ENCODE data around the gene PTMS. TPM values are rescaled to one million over a fixed set of nuclear protein-coding genes. Genes with fewer than 3 reads are reported as not detected.

The PTMS gene
- total RNA-seq, 1 experiment from 2014 or later, result 422 TPM

DNA sequence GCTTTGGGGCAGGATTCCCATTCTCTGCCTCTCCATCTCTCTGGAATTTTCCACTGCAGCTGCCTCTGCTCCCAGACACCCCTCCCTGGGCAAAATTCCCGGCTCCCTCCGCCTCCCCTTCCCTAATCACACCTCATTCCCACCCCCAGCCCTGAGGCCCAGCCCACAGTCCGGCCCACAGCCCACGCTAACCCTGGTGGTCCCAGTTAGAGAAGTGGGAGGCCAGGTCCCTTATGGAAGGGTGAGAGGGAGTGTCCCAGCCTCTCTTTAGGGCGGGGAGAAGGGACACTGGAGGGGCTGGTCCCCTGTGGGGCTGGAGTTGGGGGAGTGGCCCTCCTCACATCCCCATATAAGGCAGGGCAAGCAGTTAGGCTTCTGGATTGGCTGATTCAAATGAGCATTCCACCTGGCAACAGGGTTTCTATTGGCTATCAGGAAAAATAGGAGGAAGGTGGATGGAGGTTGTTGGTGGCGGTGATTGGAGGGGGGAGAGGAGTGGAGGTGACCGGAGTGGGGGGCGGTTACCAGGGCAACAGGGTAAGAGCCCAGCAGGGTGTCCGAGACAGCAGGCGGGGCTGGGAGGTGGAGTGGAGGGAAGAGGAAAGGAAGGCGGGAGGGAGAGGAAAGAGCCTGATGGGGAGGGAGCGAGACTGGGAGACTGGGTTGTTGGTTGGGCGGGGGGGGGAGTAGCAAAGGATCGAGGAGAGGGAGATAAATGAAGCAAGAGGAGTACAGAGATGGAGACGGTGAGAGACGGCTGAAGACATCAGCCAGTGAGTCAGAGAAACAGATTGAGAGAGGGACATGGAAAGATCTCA is 1.9 kb upstream of the PTMS start:
- no peaks in the 10 kb centered on the region for H3K27me3 ChIP-seq (ENCODE audit: insufficient read depth, low read length)
- H2BK5ac ChIP-seq (ENCODE audit: insufficient read length, low read length), result no peak overlapping the region
- no peak overlapping the region for H2BK15ac ChIP-seq (ENCODE audit: low read depth, low read length)
- H3K56ac ChIP-seq (ENCODE audit: insufficient read length, low read depth, low read length), result no peak overlapping the region
- no peak overlapping the region for H4K5ac ChIP-seq (ENCODE audit: insufficient read length, low read depth, low read length)
- no peaks in the 10 kb centered on the region for H3K9me3 Mint-ChIP-seq
- no peak overlapping the region; the same call in 1 of the 2 replicates for H3K4ac ChIP-seq (ENCODE audit: low read depth, low read length)
- DNase-seq, result peak; percentile 100
- H3K79me1 ChIP-seq (ENCODE audit: insufficient read depth, low read depth, low read length, poor library complexity, severe bottlenecking), result no peaks in the 10 kb centered on the region
- H3K4me3 Mint-ChIP-seq, result peak overlapping the region; percentile 34 to 69
- no peak overlapping the region for H4K91ac ChIP-seq (ENCODE audit: insufficient read length, low read depth, low read length)
- H3T11ph ChIP-seq (ENCODE audit: low read length), result no peak overlapping the region
- H3K27ac Mint-ChIP-seq, result peak overlapping the region; percentile 88 to 93 (median 92)
- H3K9me3 ChIP-seq (ENCODE audit: control insufficient read depth, low read depth, low read length), result no peaks in the 10 kb centered on the region
- H4K20me1 ChIP-seq (ENCODE audit: control insufficient read depth, insufficient read depth, insufficient read length), result no peaks in the 10 kb centered on the region
- peak overlapping the region; percentile 41 for H2BK120ac ChIP-seq (ENCODE audit: low read depth, low read length, poor library complexity, severe bottlenecking)
- H2AK5ac ChIP-seq (ENCODE audit: insufficient read length, low read length), result no peak overlapping the region
- H2BK20ac ChIP-seq (ENCODE audit: low read depth, low read length, poor library complexity, severe bottlenecking), result no peak overlapping the region
- H3K23ac ChIP-seq (ENCODE audit: insufficient read length, low read depth, low read length), result no peak overlapping the region
- H3K18ac ChIP-seq (ENCODE audit: insufficient read length, low read depth, low read length), result peak overlapping the region; percentile 85
- no peak overlapping the region for H3K27ac ChIP-seq (ENCODE audit: insufficient read length, low read depth, low read length)
- peaks cover 11% of the 10 kb centered on the region; the same call in 1 of the 2 replicates for H3K79me2 ChIP-seq (ENCODE audit: insufficient read depth, low read length)
- no peak overlapping the region for H2BK12ac ChIP-seq (ENCODE audit: insufficient read length, low read depth, low read length)
- H2AFZ ChIP-seq (ENCODE audit: low read length), result no peak overlapping the region
- no CpG with 5 or more reads among the region's 16 CpGs for WGBS (ENCODE audit: extremely low coverage, insufficient read length, low lambda C conversion rate)
- peaks cover 13% of the 10 kb centered on the region for H3K4me1 ChIP-seq (ENCODE audit: insufficient read depth, low read length)
- H3K14ac ChIP-seq (ENCODE audit: insufficient read depth, low read length), result peak overlapping the region; percentile 77; the same call in 1 of the 2 replicates
- peaks cover 27% of the 10 kb centered on the region for H3K23me2 ChIP-seq (ENCODE audit: insufficient read length, low read depth, low read length, poor library complexity, severe bottlenecking)
- TF ChIP-seq, protein P1, sequence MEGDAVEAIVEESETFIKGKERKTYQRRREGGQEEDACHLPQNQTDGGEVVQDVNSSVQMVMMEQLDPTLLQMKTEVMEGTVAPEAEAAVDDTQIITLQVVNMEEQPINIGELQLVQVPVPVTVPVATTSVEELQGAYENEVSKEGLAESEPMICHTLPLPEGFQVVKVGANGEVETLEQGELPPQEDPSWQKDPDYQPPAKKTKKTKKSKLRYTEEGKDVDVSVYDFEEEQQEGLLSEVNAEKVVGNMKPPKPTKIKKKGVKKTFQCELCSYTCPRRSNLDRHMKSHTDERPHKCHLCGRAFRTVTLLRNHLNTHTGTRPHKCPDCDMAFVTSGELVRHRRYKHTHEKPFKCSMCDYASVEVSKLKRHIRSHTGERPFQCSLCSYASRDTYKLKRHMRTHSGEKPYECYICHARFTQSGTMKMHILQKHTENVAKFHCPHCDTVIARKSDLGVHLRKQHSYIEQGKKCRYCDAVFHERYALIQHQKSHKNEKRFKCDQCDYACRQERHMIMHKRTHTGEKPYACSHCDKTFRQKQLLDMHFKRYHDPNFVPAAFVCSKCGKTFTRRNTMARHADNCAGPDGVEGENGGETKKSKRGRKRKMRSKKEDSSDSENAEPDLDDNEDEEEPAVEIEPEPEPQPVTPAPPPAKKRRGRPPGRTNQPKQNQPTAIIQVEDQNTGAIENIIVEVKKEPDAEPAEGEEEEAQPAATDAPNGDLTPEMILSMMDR (conservative IDR thresholded peaks at IDR 0.05), result no peak
- no peak overlapping the region for H4K8ac ChIP-seq (replicated peaks; ENCODE audit: insufficient read length, low read depth, low read length)
- H3K4me2 ChIP-seq (ENCODE audit: insufficient read depth, insufficient read length, low read length), result peak overlapping the region; percentile 8
- H3K4me1 Mint-ChIP-seq, result peaks cover 48 to 64% of the 10 kb centered on the region in 2 experiments
- H3K9ac ChIP-seq (ENCODE audit: extremely low read depth, insufficient read length, low read length), result no peak overlapping the region
- peaks cover 3% of the 10 kb centered on the region for H3K27me3 Mint-ChIP-seq (ENCODE audit: low read depth)
- H3K36me3 Mint-ChIP-seq (ENCODE audit: insufficient read depth in 1 of 3, low read depth in 3 of 3), result peaks cover 4 to 5% (median 4%) of the 10 kb centered on the region in 3 experiments
